Heart right ventricle (tissue), 16 donors: ENCODE data around the gene WWOX. TPM values are rescaled to one million over a fixed set of nuclear protein-coding genes. Genes with fewer than 3 reads are reported as not detected.

Source experiments
- ATAC-seq, 8 donors: fragments of 200-7000 bp; cut with Tn5 transposase; one replicate each; pipeline ENCODE4 v1.9.1; 2020; ENCODE audit warnings: mild to moderate bottlenecking in 8 of 8, moderate library complexity in 8 of 8, moderate number of reproducible peaks in 1 of 8
- DNase-seq, 2 donors: peaks; one replicate each; pipeline ENCODE4 v3.0.0-alpha.2; 2020
- H3K27ac ChIP-seq, 10 donors: fragments of 200-600 bp; sonication (generic) in 2 of 10; one replicate each; pipeline versions ENCODE4 v1.5.0 to v1.8.0; 2020 to 2022; ENCODE audit warnings: mild to moderate bottlenecking in 3 of 10
- H3K27me3 ChIP-seq, 7 donors: fragments of 200-600 bp; one replicate each; pipeline ENCODE4 v1.8.0; 2021 to 2022; ENCODE audit warnings: mild to moderate bottlenecking in 2 of 7
- H3K36me3 ChIP-seq, 9 donors: fragments of 200-600 bp; sonication (generic) in 1 of 9; one replicate each; pipeline versions ENCODE4 v1.5.0 to v1.8.0; 2020 to 2022; ENCODE audit warnings: mild to moderate bottlenecking in 2 of 9
- H3K4me1 ChIP-seq, 9 donors: fragments of 200-600 bp; sonication (generic) in 1 of 9; one replicate each; pipeline versions ENCODE4 v1.5.0 to v1.8.0; 2020 to 2022; ENCODE audit warnings: mild to moderate bottlenecking in 4 of 9
- H3K4me3 ChIP-seq, 10 donors: fragments of 200-600 bp; sonication (generic) in 2 of 10; one replicate each; pipeline versions ENCODE4 v1.5.0 to v1.8.0; 2020 to 2022; ENCODE audit warnings: mild to moderate bottlenecking in 7 of 10, moderate library complexity in 2 of 10
- H3K9me3 ChIP-seq, 11 donors: fragments of 200-600 bp in 10 of 11; sonication (generic) in 2 of 11; one replicate each; pipeline versions ENCODE4 v1.5.0 to v1.8.0; 2013 to 2022; ENCODE audit warnings: mild to moderate bottlenecking in 2 of 11, control low read depth in 1 of 11, moderate library complexity in 1 of 11
- WGBS, 2 donors: extraction: QIAGEN DNeasy Blood & Tissue Kit; methylation state at CpG; one replicate each; pipeline ENCODE4 v1.1.7; 2013; ENCODE audit warnings: inconsistent platforms in 1 of 2; 5-methylcytosine and 5-hydroxymethylcytosine counted together
- intact Hi-C, 10 donors: fragments of 100-400 bp; cut with DNase I; formaldehyde crosslinking; loops; one replicate each; pipeline versions ENCODE4 v1.11.1 to v1.14.2; 2022
- polyA plus RNA-seq, 2 donors: library from polyadenylated mRNA; stranded (reverse); fragments of 200-250 nt; gene quantifications; one replicate each; pipeline ENCODE4 v1.2.3, GENCODE V29; 2013
- total RNA-seq, 10 donors: library from RNA; stranded (reverse); fragmentation: NEBNext Ultra II Directional in 3 of 10; extraction: Animal tissue kit (Norgen Biotek cat#: 25700) in 3 of 10; gene quantifications; one replicate each; pipeline versions ENCODE4 v1.2.1 to v1.2.4, GENCODE V29; 2021 to 2023
- TF ChIP-seq, protein P1 (sequence below), 9 donors: fragments of 200-600 bp; sonication (generic) in 2 of 9; IDR thresholded peaks; one replicate each; pipeline versions ENCODE4 v1.5.0 to v1.8.0; 2021 to 2022; ENCODE audit warnings: antibody characterized with exemption in 9 of 9, mild to moderate bottlenecking in 5 of 9, moderate library complexity in 1 of 9
- donor health status: Arrhythmogenic right ventricular cardiomyopathy.
- donor health status: ischemic (EF 13 %, LVEDD 7.1; RV severe dilation, severe dysfunction).
- donor health status: healthy with polysubstance abuse.
- donor health status: DM: no; HTN: yes; CAD: no.
- donor health status: DM: no; HTN: no; CAD: no.
- donor health status: ischemic (EF 25% LVEDD 6.9; RV normal size, moderate dysfunction).
- donor health status: ischemic (EF 25% LVEDD 5.7; RV mildly dilated, moderate dysfunction).
- donor health status: healthy.
- donor health status: DM: yes; HTN: yes; CAD: no.
- donor health status: Ischemic cardiomyopathy.
- donor health status: ischemic (EF 35%, LVEDD 5.7; RV mildly dilated, moderate dysfunction).
- donor health status: nonischemic (EF 11% LVEDD 7.7; RV severe dilation, severe dysfunction).
- donor health status: DM: yes; HTN: yes; CAD: no.
- donor health status: PGD.
- donor health status: ischemic (EF 29% LVEDD 5.4; RV normal size, mild dysfunction).
- donor health status: nonischemic (EF 23%, LVEDD 6.1; RV moderate dilation, normal function).

Gene WWOX
- total and polyA plus RNA-seq, 12 donors, result 4.9 to 15.0 (median 9.9) TPM

DNA sequence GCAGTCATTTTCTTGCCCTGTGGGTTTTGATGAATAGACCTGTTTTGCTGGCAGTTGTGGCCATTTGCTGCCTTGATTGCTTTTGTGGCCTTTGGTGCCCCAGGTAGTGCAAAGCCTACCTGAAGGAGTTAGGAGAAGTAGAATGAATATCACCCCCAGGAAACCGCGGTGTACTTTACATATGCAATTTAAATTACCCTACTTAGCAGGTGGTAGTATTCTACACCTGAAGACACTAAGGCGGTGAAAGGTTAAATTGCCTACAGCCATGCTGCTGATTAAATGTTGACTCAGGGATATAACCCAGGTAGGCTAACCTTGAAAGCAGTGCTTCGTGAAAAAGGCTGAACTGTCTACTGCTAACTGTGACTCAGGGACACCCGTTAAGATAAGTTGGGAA lies 27.2 kb upstream of the WWOX start:
- intact Hi-C loops, result no loop called here
- 13 to 14% methylated on average over 5 of the region's 5 CpGs for WGBS, 2 donors

DNA sequence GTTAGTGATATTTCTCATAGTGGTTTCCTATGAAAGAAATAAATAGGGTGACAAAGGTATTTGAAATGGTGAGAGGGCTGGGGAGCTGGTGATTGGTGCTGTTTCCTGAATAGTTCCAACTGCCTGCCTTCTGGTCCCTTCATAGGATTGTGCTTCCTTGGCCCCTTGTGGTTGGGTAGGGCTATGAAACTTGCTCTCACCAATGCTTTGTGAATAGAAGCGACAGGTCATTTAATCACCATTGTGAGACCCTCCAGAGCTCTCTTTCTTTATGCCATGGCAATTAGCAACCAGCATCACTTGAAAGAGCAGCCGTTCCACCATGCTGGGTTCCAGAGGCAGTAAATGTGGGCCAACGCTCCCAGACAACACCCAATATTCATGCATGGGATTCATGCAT lies 23.7 kb upstream of the WWOX start:
- H3K27ac ChIP-seq, result no peak overlapping the region
- H3K4me3 ChIP-seq, result no peak overlapping the region
- DNase-seq, result no peak
- intact Hi-C loops, result no loop called here
- no peaks in the 10 kb centered on the region for H3K9me3 ChIP-seq
- ATAC-seq, result no peak
- WGBS, 2 donors, result 75 to 79% methylated on average over 3 of the region's 3 CpGs
- no peaks in the 10 kb centered on the region for H3K36me3 ChIP-seq
- no peaks in the 10 kb centered on the region for H3K4me1 ChIP-seq
- TF ChIP-seq, protein P1, sequence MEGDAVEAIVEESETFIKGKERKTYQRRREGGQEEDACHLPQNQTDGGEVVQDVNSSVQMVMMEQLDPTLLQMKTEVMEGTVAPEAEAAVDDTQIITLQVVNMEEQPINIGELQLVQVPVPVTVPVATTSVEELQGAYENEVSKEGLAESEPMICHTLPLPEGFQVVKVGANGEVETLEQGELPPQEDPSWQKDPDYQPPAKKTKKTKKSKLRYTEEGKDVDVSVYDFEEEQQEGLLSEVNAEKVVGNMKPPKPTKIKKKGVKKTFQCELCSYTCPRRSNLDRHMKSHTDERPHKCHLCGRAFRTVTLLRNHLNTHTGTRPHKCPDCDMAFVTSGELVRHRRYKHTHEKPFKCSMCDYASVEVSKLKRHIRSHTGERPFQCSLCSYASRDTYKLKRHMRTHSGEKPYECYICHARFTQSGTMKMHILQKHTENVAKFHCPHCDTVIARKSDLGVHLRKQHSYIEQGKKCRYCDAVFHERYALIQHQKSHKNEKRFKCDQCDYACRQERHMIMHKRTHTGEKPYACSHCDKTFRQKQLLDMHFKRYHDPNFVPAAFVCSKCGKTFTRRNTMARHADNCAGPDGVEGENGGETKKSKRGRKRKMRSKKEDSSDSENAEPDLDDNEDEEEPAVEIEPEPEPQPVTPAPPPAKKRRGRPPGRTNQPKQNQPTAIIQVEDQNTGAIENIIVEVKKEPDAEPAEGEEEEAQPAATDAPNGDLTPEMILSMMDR (IDR thresholded peaks at IDR 0.05), result no peak
- peaks cover 0 to 23% (median 5%) of the 10 kb centered on the region in 7 donors for H3K27me3 ChIP-seq

More for the DNA sequence above, 27.2 kb upstream of the WWOX start:
- ATAC-seq (no peak), DNase-seq (no peak)
- Histone ChIP-seq H3K36me3 (no peaks in the 10 kb centered on the region), H3K27me3 (peaks cover 0 to 35% (median 5%) of the 10 kb centered on the region in 7 donors), H3K4me3 (no peak overlapping the region), H3K4me1 (no peaks in the 10 kb centered on the region), H3K27ac (no peak overlapping the region), H3K9me3 (no peaks in the 10 kb centered on the region)
- TF ChIP-seq, protein P1 (IDR thresholded peaks at IDR 0.05), result no peak

DNA sequence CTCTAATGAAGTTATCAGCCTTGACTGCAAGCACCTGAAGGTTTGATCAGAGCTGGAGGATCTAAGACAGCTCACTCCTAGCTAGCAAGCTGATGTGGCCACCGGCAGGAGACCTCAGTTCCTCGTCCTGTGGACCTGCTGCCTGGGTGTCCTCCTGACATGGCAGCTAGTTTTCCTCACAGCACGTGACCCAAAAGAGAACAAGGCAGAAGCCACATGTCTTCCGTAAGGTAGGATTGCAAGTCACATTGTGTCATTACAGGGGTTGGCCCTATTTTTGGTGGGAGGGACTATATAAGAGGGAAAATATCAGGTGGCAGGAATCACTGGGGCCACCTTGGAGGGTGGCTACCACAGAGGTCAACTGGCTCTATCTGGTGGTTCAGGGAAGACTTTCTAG lies 18.1 kb upstream of the WWOX start:
- H3K9me3 ChIP-seq, result no peaks in the 10 kb centered on the region
- DNase-seq, result no peak
- H3K4me1 ChIP-seq, result no peaks in the 10 kb centered on the region
- TF ChIP-seq, protein P1 (IDR thresholded peaks at IDR 0.05), result no peak
- H3K27me3 ChIP-seq, result peaks cover 0 to 10% (median 0%) of the 10 kb centered on the region in 7 donors
- no peak overlapping the region for H3K4me3 ChIP-seq
- no peaks in the 10 kb centered on the region for H3K36me3 ChIP-seq
- WGBS, 2 donors, result 81 to 94% methylated on average over 4 of the region's 4 CpGs
- H3K27ac ChIP-seq, result no peak overlapping the region
- intact Hi-C loops, result no loop called here
- ATAC-seq, result no peak

DNA sequence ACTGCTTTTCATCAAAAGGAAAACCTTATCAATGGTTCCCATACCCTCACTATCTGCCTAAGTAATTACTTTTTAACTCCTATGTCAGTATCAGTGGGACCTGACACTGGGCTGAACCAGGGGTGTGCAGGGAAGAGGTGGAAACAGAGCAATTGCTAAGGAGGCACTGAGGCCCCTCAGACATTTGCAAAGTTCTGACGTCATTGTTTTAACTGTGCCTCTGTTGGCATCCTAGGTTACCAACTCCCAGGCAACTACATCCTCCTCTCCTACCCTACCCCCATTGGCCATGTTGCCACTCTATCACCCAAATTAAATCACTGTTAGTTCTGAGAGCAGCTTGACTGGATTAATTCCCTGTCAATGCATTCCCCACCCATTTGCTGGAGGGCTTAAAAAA lies 8.0 kb upstream of the WWOX start:
- 35 to 42% methylated on average over 1 of the region's 1 CpG for WGBS, 2 donors
- Histone ChIP-seq H3K4me1 (no peaks in the 10 kb centered on the region), H3K4me3 (no peak overlapping the region), H3K27ac (no peak overlapping the region), H3K9me3 (no peaks in the 10 kb centered on the region), H3K27me3 (peaks cover 0 to 28% (median 9%) of the 10 kb centered on the region in 7 donors), H3K36me3 (no peaks in the 10 kb centered on the region)
- TF ChIP-seq, protein P1 (IDR thresholded peaks at IDR 0.05), result no peak
- ATAC-seq, result no peak
- DNase-seq, result no peak
- intact Hi-C loops, result loop anchor here in 4 of 10 donors (10.0 kb wide), 2 partner anchors 417 to 857 kb away; no protein-coding TSS in a partner anchor
